Measurements from ENCODE around the gene SIX3. TPM values are rescaled to one million over a fixed set of nuclear protein-coding genes. Genes with fewer than 3 reads are reported as not detected.

Gene SIX3
- total RNA-seq, 1 donor, result not detected

DNA sequence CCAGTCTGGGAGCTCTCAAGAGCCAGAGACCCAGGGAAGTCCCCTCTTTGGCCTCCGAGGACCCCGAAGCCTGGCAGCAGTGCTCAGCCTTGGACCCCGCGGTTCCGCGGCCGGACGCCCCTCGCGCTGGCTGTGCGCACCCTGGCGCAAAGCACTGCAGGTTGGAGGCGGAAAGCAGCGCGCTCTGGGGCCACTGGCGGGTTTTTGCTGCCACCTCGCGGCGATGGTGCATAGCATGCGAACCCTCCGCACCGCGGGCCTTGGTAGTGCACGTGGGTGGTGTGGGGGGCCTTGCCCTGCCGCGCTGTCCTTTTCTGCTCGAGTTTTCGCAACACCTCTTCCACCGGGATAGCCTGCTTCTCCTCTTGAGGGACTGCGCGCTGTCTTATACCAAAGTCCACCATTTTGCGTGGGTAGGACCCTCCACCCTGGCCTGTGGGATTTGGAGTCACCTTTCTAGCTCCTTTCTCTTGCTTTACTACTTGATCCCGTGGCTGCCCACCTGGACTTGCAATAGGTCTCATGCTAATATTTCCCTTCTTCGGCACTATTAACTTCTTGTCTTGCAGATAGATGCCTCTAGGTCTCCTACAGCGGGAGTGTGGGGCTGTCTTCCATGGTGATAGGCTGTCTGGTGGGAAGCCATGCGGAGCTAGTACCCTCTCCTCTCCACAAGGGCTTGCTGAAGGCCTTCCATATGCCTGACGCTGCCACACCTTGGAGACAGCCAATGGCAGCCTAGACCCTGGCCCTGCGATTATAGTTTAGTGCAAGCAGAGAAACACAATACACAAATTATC, 14.3 kb downstream of the SIX3 start:
- Histone ChIP-seq H3K4me1 (ENCODE audit: insufficient read depth, low read length) (peaks cover 26% of the 10 kb centered on the region), H3K4me3 (ENCODE audit: low read length) (no peak overlapping the region), H3K27me3 (ENCODE audit: insufficient read depth, low read length) (peaks cover 55% of the 10 kb centered on the region), H3K9me3 (ENCODE audit: low read depth, low read length) (no peaks in the 10 kb centered on the region)

GRCh38 chr2:44956843-44957242, 15.3 kb downstream of the SIX3 start:
- Histone ChIP-seq H3K27me3 (ENCODE audit: insufficient read depth, low read length) (peaks cover 44% of the 10 kb centered on the region), H3K9me3 (ENCODE audit: low read depth, low read length) (no peaks in the 10 kb centered on the region), H3K4me1 (ENCODE audit: insufficient read depth, low read length) (peaks cover 24% of the 10 kb centered on the region)

GRCh38 chr2:44957656-44958327, 16.3 kb downstream of the SIX3 start:
- Histone ChIP-seq H3K27me3 (ENCODE audit: insufficient read depth, low read length) (peaks cover 35% of the 10 kb centered on the region), H3K4me3 (ENCODE audit: low read length) (no peak overlapping the region), H3K9me3 (ENCODE audit: low read depth, low read length) (no peaks in the 10 kb centered on the region), H3K4me1 (ENCODE audit: insufficient read depth, low read length) (peaks cover 15% of the 10 kb centered on the region)

More at GRCh38 chr2:44956843-44957242, 15.3 kb downstream of the SIX3 start:
- H3K4me3 ChIP-seq (ENCODE audit: low read length), result no peak overlapping the region

DNA sequence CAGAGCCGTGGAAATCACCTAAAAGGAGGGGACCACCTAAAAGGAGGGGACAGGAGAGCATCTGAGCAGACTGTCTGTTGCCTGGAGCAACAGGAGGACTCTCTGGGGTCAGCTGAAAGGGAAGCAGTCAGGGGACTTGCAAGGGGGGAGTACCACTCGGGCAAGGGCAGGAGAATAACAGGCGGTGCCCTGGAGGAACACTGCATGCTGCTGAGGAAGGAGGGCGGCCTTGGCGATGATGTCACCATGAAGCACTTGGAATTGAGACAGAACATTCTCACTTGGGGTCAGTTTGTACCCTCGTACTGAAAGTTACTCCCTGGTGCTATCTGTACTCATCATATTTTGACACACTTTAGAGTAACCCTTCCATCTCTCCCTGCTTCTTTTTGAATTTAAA, 18.4 kb downstream of the SIX3 start:
- no peaks in the 10 kb centered on the region for H3K9me3 ChIP-seq (ENCODE audit: low read depth, low read length)
- H3K4me3 ChIP-seq (ENCODE audit: low read length), result no peak overlapping the region
- H3K27me3 ChIP-seq (ENCODE audit: insufficient read depth, low read length), result peaks cover 19% of the 10 kb centered on the region
- H3K4me1 ChIP-seq (ENCODE audit: insufficient read depth, low read length), result peaks cover 10% of the 10 kb centered on the region

GRCh38 chr2:44960871-44961270, 19.4 kb downstream of the SIX3 start:
- Histone ChIP-seq H3K4me1 (ENCODE audit: insufficient read depth, low read length) (no peaks in the 10 kb centered on the region), H3K9me3 (ENCODE audit: low read depth, low read length) (no peaks in the 10 kb centered on the region), H3K27me3 (ENCODE audit: insufficient read depth, low read length) (peaks cover 14% of the 10 kb centered on the region), H3K4me3 (ENCODE audit: low read length) (no peak overlapping the region)

DNA sequence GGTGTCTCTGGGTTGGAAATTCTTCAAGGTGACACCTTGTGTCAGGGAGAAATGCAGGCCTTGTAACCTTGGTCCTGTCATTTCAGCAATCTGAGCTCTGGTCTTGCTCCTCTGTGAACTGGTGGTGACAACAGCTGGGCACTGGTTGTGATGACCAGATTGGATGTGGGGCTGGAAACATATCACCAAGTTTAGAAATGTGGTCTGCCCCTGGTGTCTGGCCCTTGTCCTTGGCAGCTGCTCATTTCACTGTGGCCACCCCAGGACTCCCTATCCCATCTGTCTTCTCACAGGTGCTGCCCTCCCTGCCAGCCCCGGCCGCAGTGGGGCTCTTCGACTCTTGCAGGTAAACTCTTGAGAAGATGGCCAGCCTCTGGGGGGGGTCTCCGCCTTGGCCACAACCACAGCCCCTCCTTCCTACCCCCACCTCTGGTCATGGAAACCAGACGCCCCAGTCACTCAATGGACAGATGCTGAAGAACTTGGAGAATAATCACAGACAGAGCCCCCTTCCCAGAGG, 20.7 kb downstream of the SIX3 start:
- Histone ChIP-seq H3K27me3 (ENCODE audit: insufficient read depth, low read length) (peaks cover 8% of the 10 kb centered on the region), H3K9me3 (ENCODE audit: low read depth, low read length) (no peaks in the 10 kb centered on the region), H3K4me1 (ENCODE audit: insufficient read depth, low read length) (no peaks in the 10 kb centered on the region), H3K4me3 (ENCODE audit: low read length) (no peak overlapping the region)

- H3K27me3 ChIP-seq (ENCODE audit: insufficient read depth, low read length), result peaks cover 8% of the 10 kb centered on the region
- no peaks in the 10 kb centered on the region for H3K9me3 ChIP-seq (ENCODE audit: low read depth, low read length)
- H3K4me1 ChIP-seq (ENCODE audit: insufficient read depth, low read length), result no peaks in the 10 kb centered on the region
- no peak overlapping the region for H3K4me3 ChIP-seq (ENCODE audit: low read length)
These were observed 23.3 kb downstream of the SIX3 start for GRCh38 chr2:44964752-44965236.

DNA sequence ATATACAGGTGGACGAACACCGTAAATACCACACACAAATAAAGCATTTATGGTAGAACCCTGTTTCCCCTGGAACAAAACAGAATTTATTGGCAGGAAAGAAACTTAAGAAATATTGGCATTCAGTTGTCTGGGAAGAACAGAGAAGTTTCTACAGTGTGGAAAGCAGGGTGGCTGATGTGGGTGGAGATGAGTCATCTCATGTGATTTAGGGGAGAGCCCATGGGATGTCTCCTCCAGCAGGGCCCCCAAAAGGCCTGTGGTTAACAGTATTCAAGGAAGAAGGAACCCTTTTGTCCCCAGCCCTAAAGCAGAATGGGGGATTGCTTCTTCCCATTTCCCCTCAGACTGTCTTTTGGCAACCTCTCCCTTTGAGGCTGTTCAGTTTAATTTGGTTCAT, 24.2 kb downstream of the SIX3 start:
- H3K27me3 ChIP-seq (ENCODE audit: insufficient read depth, low read length), result peaks cover 8% of the 10 kb centered on the region
- no peaks in the 10 kb centered on the region for H3K9me3 ChIP-seq (ENCODE audit: low read depth, low read length)
- no peaks in the 10 kb centered on the region for H3K4me1 ChIP-seq (ENCODE audit: insufficient read depth, low read length)
- no peak overlapping the region for H3K4me3 ChIP-seq (ENCODE audit: low read length)

DNA sequence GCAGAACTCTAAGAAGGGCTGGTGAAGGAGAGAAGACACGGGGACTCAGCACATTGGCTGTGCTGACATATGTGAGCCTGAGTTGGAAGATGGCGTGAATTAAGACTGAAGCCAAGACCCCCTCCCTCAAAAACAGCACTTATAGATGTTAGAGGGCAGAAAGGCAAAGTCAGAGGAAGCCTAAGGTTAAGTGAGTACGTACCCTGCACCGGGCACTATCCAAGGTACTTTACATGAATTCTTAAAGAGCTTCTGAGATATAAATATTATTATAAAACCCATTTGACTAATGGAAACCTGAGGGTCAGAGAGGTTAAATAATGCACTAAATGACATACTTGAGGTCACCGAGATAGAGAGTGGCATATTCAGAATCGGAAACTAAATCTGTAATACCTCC, 25.6 kb downstream of the SIX3 start:
- Histone ChIP-seq H3K27me3 (ENCODE audit: insufficient read depth, low read length) (peaks cover 8% of the 10 kb centered on the region), H3K4me1 (ENCODE audit: insufficient read depth, low read length) (no peaks in the 10 kb centered on the region), H3K9me3 (ENCODE audit: low read depth, low read length) (no peaks in the 10 kb centered on the region), H3K4me3 (ENCODE audit: low read length) (no peak overlapping the region)

DNA sequence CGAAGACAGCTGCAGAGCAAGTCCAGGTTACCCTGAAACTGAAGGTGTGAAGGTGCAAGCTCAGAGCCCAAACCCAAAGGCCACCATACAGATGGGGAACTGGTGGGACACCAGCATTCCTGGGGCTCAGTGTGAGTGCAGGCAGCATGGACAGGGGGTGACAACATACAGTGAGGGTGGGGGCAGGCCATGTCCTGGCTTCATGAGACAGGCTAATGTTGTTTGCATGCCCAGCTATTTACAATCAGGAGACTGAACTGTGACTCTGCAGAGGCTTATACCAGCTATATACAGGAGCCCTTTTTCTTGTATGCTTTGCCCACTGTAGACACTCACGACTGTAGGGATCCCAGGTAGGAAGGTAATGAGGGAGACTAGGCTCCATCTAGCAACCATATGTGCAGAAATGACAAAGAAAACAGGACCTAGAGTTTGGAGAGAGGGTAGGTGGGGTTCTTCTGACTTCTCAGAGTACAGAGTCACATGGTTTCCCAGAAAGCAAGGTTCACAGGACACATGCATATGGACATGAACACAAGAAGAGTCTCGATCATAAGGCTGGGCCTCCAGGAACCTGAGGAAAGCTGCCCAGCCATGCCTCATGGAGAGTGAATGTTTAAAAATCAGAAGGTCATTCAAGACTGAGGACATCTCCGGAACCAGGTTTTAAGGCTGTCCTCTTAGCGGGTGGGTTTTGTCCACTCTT, 26.4 kb downstream of the SIX3 start:
- Histone ChIP-seq H3K9me3 (ENCODE audit: low read depth, low read length) (no peaks in the 10 kb centered on the region), H3K4me3 (ENCODE audit: low read length) (no peak overlapping the region), H3K27me3 (ENCODE audit: insufficient read depth, low read length) (peaks cover 8% of the 10 kb centered on the region), H3K4me1 (ENCODE audit: insufficient read depth, low read length) (no peaks in the 10 kb centered on the region)

- H3K27me3 ChIP-seq (ENCODE audit: insufficient read depth, low read length), result peaks cover 3% of the 10 kb centered on the region
- H3K4me3 ChIP-seq (ENCODE audit: low read length), result no peak overlapping the region
- H3K9me3 ChIP-seq (ENCODE audit: low read depth, low read length), result no peaks in the 10 kb centered on the region
- H3K4me1 ChIP-seq (ENCODE audit: insufficient read depth, low read length), result no peaks in the 10 kb centered on the region
These were observed 28.4 kb downstream of the SIX3 start for GRCh38 chr2:44969936-44970335.

- Histone ChIP-seq H3K9me3 (ENCODE audit: low read depth, low read length) (no peaks in the 10 kb centered on the region), H3K4me3 (ENCODE audit: low read length) (no peak overlapping the region), H3K4me1 (ENCODE audit: insufficient read depth, low read length) (no peaks in the 10 kb centered on the region), H3K27me3 (ENCODE audit: insufficient read depth, low read length) (no peaks in the 10 kb centered on the region)
These were observed 29.4 kb downstream of the SIX3 start for GRCh38 chr2:44970846-44971450.

DNA sequence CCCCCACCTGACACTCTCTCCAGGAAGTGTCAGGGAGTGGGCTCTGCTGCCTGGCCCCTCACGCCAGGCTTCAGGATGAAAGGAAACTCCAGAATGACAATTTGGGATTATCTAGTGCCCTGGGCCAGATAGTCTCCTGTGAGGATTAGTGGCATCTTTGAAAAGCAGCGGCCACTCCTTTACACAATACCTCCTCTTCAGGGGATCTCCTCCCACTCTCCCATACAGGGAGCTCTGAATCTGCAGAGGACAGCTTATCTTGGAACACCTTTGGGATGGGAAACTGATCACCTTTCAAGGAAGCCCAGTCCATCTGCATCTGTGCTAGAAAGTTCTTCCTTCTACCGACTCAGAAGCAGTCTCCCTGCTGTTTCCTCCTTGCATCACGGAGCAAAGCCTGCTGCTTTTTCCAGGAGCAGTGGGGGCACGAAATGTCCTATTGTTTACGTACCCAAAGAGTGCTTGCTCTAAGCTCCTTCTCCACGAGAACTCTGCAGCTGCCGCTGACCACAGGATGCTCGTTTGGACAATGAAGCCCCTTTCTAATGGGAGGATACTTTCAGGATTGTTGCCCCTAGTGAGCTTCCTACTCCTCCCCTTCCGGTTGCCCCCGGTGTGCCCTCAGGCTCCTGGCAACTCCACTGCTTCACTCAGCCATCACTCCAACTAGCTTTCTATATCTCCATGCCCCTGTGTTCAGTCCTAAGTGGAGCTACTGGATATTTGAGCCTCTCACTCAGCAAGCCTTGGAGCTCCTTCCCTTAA, 31.5 kb downstream of the SIX3 start:
- H3K27me3 ChIP-seq (ENCODE audit: insufficient read depth, low read length), result no peaks in the 10 kb centered on the region
- H3K4me3 ChIP-seq (ENCODE audit: low read length), result no peak overlapping the region
- no peaks in the 10 kb centered on the region for H3K4me1 ChIP-seq (ENCODE audit: insufficient read depth, low read length)
- no peaks in the 10 kb centered on the region for H3K9me3 ChIP-seq (ENCODE audit: low read depth, low read length)

- H3K9me3 ChIP-seq (ENCODE audit: low read depth, low read length), result no peaks in the 10 kb centered on the region
- no peaks in the 10 kb centered on the region for H3K27me3 ChIP-seq (ENCODE audit: insufficient read depth, low read length)
- H3K4me1 ChIP-seq (ENCODE audit: insufficient read depth, low read length), result no peaks in the 10 kb centered on the region
- H3K4me3 ChIP-seq (ENCODE audit: low read length), result no peak overlapping the region
These were observed 32.7 kb downstream of the SIX3 start for GRCh38 chr2:44974064-44974715.
